ENCODE results near the gene BANF1.

The BANF1 gene

GRCh38 chr11:66032957-66033735 is 30.8 kb downstream of the BANF1 start:
- Histone ChIP-seq H3K4me3 (ENCODE audit: low read depth, low read length) (no peak overlapping the region), H3K27me3 (replicated peaks) (no peaks in the 10 kb centered on the region), H3K36me3 (replicated peaks) (no peaks in the 10 kb centered on the region), H3K27ac (no peak overlapping the region)
- no peak for DNase-seq
- in situ Hi-C loops (cut with HindIII; ENCODE audit: low pct_ligation_motif_present, low sequenced_read_pairs), result no loop called here
- TF ChIP-seq CTCF (IDR thresholded peaks at IDR 0.05; ENCODE audit: low read depth, low read length, missing control alignments), result no peak

DNA sequence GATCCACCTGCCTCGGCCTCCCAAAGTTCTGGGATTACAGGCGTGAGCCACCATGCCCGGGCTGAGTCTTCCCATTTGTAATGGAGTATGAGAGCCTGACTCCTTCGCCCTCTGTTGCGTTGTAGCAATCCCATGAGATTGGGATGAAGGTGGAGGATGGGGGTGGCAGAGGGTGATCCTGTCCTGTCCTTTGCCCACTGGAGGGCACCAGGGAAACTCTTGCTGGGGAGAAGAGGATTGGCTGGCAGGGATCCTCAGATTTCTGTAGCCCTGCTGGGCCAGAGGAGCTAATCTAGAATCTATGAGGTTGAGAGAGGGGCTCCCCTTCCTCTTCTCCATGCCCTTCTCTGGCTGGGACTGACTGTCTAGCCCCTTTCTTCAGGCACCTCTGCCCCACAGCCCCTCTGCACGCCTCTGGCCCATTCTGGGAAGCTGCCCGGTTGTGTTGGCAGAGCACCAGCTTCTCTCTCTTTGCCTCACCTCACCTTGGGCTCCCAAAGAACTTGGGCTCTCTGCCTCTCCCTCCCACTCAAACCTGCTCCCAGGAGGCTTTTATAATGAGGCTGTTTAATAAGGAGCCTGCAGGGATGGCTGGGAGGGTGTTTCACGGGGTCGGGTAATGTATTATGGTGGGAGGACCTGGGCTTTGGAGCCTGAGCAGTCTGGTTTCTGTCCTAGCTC is 33.5 kb downstream of the BANF1 start:
- no peak overlapping the region for H3K27ac ChIP-seq
- in situ Hi-C loops (cut with HindIII; ENCODE audit: low pct_ligation_motif_present, low sequenced_read_pairs), result no loop called here
- H3K27me3 ChIP-seq (replicated peaks), result no peaks in the 10 kb centered on the region
- H3K4me3 ChIP-seq (ENCODE audit: low read depth, low read length), result no peak overlapping the region
- H3K36me3 ChIP-seq (replicated peaks), result no peaks in the 10 kb centered on the region
- no peak for TF ChIP-seq CTCF (IDR thresholded peaks at IDR 0.05; ENCODE audit: low read depth, low read length, missing control alignments)
- no peak for DNase-seq

- TF ChIP-seq CTCF (IDR thresholded peaks at IDR 0.05; ENCODE audit: low read depth, low read length, missing control alignments), result no peak
Observed at GRCh38 chr11:66036334-66036710, 34.0 kb downstream of the BANF1 start.

DNA sequence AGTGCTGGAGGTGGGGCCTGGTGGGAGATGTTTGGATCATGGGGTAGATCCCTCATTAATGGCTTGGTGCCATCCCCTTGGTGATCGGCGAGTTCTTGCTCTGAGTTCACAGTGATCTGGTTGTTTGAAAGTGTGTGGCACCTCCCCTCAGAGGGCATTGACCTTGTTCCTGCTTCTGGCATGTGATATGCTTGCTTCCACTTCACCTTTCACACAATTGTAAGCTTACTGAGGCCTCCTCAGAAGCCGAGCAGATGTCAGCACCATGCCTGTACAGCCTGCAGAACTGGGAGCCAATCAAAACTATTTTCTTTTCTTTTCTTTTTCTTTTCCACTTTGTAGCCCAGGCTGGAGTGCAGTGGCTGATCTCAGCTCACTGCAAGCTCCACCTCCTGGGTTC is 35.0 kb downstream of the BANF1 start:
- Histone ChIP-seq H3K4me3 (ENCODE audit: low read depth, low read length) (no peak overlapping the region), H3K27me3 (replicated peaks) (no peaks in the 10 kb centered on the region), H3K27ac (no peak overlapping the region), H3K36me3 (replicated peaks) (no peaks in the 10 kb centered on the region)
- in situ Hi-C loops (cut with HindIII; ENCODE audit: low pct_ligation_motif_present, low sequenced_read_pairs), result no loop called here
- no peak for DNase-seq
- TF ChIP-seq CTCF (IDR thresholded peaks at IDR 0.05; ENCODE audit: low read depth, low read length, missing control alignments), result no peak

More at GRCh38 chr11:66036334-66036710, 34.0 kb downstream of the BANF1 start:
- H3K27me3 ChIP-seq (replicated peaks), result no peaks in the 10 kb centered on the region
- no peak overlapping the region for H3K27ac ChIP-seq
- H3K4me3 ChIP-seq (ENCODE audit: low read depth, low read length), result no peak overlapping the region
- H3K36me3 ChIP-seq (replicated peaks), result no peaks in the 10 kb centered on the region
- in situ Hi-C loops (cut with HindIII; ENCODE audit: low pct_ligation_motif_present, low sequenced_read_pairs), result no loop called here
- no peak for DNase-seq

DNA sequence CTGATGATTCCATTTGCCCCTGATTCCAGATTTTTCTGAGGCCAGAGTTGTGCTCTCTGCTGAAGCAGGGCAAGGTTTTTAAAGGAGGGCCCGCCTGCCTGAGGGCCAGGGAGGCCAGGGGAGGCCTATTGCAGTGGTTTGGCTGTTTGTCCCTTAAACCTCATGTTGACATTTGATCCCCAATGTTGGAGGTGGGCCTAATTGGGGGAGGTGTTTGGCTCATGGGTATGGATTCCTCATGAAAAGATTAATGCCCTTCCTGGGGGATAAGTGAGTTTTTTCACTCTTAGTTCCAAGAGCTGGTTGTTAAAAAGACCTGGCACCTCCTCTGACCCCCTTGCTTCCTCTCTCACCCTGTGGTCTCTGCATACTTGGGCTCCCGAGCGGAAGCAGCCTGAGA is 37.5 kb downstream of the BANF1 start:
- H3K27me3 ChIP-seq (replicated peaks), result no peaks in the 10 kb centered on the region
- in situ Hi-C loops (cut with HindIII; ENCODE audit: low pct_ligation_motif_present, low sequenced_read_pairs), result no loop called here
- no peak overlapping the region for H3K27ac ChIP-seq
- no peak for DNase-seq
- H3K36me3 ChIP-seq (replicated peaks), result no peaks in the 10 kb centered on the region
- no peak overlapping the region for H3K4me3 ChIP-seq (ENCODE audit: low read depth, low read length)
- no peak for TF ChIP-seq CTCF (IDR thresholded peaks at IDR 0.05; ENCODE audit: low read depth, low read length, missing control alignments)

Data from brain microvascular endothelial cell (primary cell).